Hepatocyte (in vitro differentiated cells): Measurements from ENCODE around the gene ALPK1. TPM values are rescaled to one million over a fixed set of nuclear protein-coding genes. Genes with fewer than 3 reads are reported as not detected.

ENCODE experiments used
- DNase-seq: peaks from one replicate; pipeline ENCODE4 v3.0.0-alpha.2; 2016; ENCODE audit warnings: low spot score
- H2AFZ ChIP-seq: fragments of 200-600 bp; sonication (generic); 2 replicates; pipeline ENCODE4 v1.6.0; 2016; ENCODE audit warnings: antibody characterized with exemption, mild to moderate bottlenecking
- H3K27ac ChIP-seq: fragments of 200-600 bp; sonication (generic); 2 replicates; pipeline ENCODE4 v1.5.1; 2016; ENCODE audit warnings: mild to moderate bottlenecking
- H3K27me3 ChIP-seq: fragments of 200-600 bp; sonication (generic); 2 replicates; pipeline ENCODE4 v1.6.1; 2016
- H3K36me3 ChIP-seq: fragments of 200-600 bp; sonication (generic); replicated peaks from 2 replicates; pipeline ENCODE4 v1.5.1; 2016; ENCODE audit warnings: low read depth; ENCODE audit not compliant: insufficient read depth
- H3K4me1 ChIP-seq: fragments of 200-600 bp; sonication (generic); 2 replicates; pipeline ENCODE4 v1.5.1; 2016; ENCODE audit warnings: mild to moderate bottlenecking, moderate library complexity; ENCODE audit not compliant: insufficient read depth
- H3K4me2 ChIP-seq: fragments of 200-600 bp; sonication (generic); 2 replicates; pipeline ENCODE4 v1.6.0; 2016
- H3K4me3 ChIP-seq: fragments of 200-600 bp; sonication (generic); 2 replicates; pipeline ENCODE4 v1.5.1; 2016; ENCODE audit warnings: mild to moderate bottlenecking
- H3K79me2 ChIP-seq: fragments of 200-600 bp; sonication (generic); 2 replicates; pipeline ENCODE4 v1.6.0; 2017; ENCODE audit warnings: mild to moderate bottlenecking
- H3K9me2 ChIP-seq: fragments of 200-600 bp; sonication (generic); replicated peaks from 2 replicates; pipeline ENCODE4 v1.6.0; 2017; ENCODE audit warnings: mild to moderate bottlenecking; ENCODE audit not compliant: insufficient read depth
- H3K9me3 ChIP-seq: fragments of 200-600 bp; sonication (generic); 2 replicates; pipeline ENCODE4 v1.5.1; 2016; ENCODE audit warnings: low read depth, mild to moderate bottlenecking
- H4K20me1 ChIP-seq: fragments of 200-600 bp; sonication (generic); 2 replicates; pipeline ENCODE4 v1.6.0; 2016; ENCODE audit warnings: mild to moderate bottlenecking; ENCODE audit not compliant: insufficient read depth, poor library complexity, severe bottlenecking
- CTCF ChIP-seq: fragments of 200-600 bp; sonication (generic); IDR thresholded peaks from 2 replicates; pipeline ENCODE4 v1.5.1; 2016; ENCODE audit warnings: antibody characterized with exemption, mild to moderate bottlenecking; ENCODE audit not compliant: poor library complexity
- EZH2 ChIP-seq: fragments of 200-600 bp; sonication (generic); IDR thresholded peaks from 2 replicates; pipeline ENCODE4 v1.6.1; 2016; ENCODE audit warnings: antibody characterized with exemption, mild to moderate bottlenecking, borderline replicate concordance
- EZH2phosphoT487 ChIP-seq: fragments of 200-600 bp; sonication (generic); IDR thresholded peaks from one replicate; pipeline ENCODE4 v1.6.1; 2018; ENCODE audit warnings: antibody characterized with exemption, mild to moderate bottlenecking, low read depth, moderate library complexity; ENCODE audit not compliant: unreplicated experiment, severe bottlenecking
- WGBS: methylation state at CpG from one replicate; pipeline ENCODE4 v1.1.6; 2016; ENCODE audit warnings: low lambda C conversion rate; ENCODE audit errors: missing lambda C conversion rate; 5-methylcytosine and 5-hydroxymethylcytosine counted together
- polyA plus RNA-seq: library from polyadenylated mRNA; unstranded; fragments of >200 nt; fragmentation: Nextera tagmentation; extraction: Ambion mirVana; gene quantifications from 2 replicates; pipeline ENCODE4 v1.2.1, GENCODE V29; 2016
- total RNA-seq: library from RNA; depleted of rRNA; stranded (reverse); fragments of >200 nt; gene quantifications from 2 replicates; pipeline ENCODE4 v1.2.3, GENCODE V29; 2014

The ALPK1 gene
- total and polyA plus RNA-seq, 2 experiments from 2014 or later: 7.1 to 16.6 TPM

DNA sequence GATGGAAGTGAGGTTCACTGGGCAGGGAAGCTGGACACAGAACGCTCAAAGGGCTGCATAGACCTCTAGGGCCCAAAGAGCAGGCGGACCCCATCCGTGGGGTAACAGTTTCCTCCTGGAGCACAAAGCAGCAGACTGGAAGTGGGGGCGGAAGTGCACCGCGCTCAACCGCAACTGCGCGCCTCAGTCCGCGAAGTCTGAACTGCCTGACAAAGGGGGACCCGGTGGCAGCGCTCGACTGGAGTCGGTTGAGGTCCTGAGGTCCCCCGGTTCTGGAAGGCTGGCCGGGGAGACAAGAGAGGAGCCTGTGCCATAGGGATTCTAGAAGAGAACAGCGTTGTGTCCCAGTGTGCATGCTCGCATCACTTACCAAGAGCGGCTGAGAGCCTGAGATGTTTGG is 58.5 kb downstream of the ALPK1 start:
- Histone ChIP-seq H3K4me3 (no peak overlapping the region), H3K9me2 (no peaks in the 10 kb centered on the region), H3K4me1 (no peaks in the 10 kb centered on the region), H3K27me3 (no peaks in the 10 kb centered on the region), H2AFZ (no peak overlapping the region), H4K20me1 (no peaks in the 10 kb centered on the region), H3K36me3 (no peaks in the 10 kb centered on the region), H3K4me2 (no peak overlapping the region), H3K27ac (no peak overlapping the region), H3K79me2 (no peaks in the 10 kb centered on the region), H3K9me3 (peaks cover 2% of the 10 kb centered on the region)
- TF ChIP-seq EZH2phosphoT487 (no peak), CTCF (no peak), EZH2 (no peak)
- WGBS: 96% methylated on average over 20 of the region's 20 CpGs
- no peak for DNase-seq

GRCh38 chr4:112357453-112357852 is 60.3 kb downstream of the ALPK1 start:
- Histone ChIP-seq H3K36me3 (no peaks in the 10 kb centered on the region), H3K4me2 (no peak overlapping the region), H3K4me1 (no peaks in the 10 kb centered on the region), H3K9me3 (peaks cover 4% of the 10 kb centered on the region), H3K27ac (no peak overlapping the region), H3K9me2 (no peaks in the 10 kb centered on the region), H2AFZ (no peak overlapping the region), H3K27me3 (no peaks in the 10 kb centered on the region), H3K79me2 (no peaks in the 10 kb centered on the region), H3K4me3 (no peak overlapping the region), H4K20me1 (no peaks in the 10 kb centered on the region)
- 98% methylated on average over 11 of the region's 11 CpGs for WGBS
- no peak for TF ChIP-seq CTCF
- TF ChIP-seq EZH2: no peak
- TF ChIP-seq EZH2phosphoT487: no peak
- no peak for DNase-seq

- Histone ChIP-seq H3K4me2 (no peak overlapping the region), H3K27me3 (no peaks in the 10 kb centered on the region), H3K36me3 (no peaks in the 10 kb centered on the region), H3K79me2 (no peaks in the 10 kb centered on the region), H4K20me1 (no peaks in the 10 kb centered on the region), H3K4me3 (no peak overlapping the region), H2AFZ (no peak overlapping the region), H3K27ac (no peak overlapping the region), H3K4me1 (no peaks in the 10 kb centered on the region), H3K9me2 (no peaks in the 10 kb centered on the region), H3K9me3 (peaks cover 8% of the 10 kb centered on the region)
- TF ChIP-seq EZH2phosphoT487: no peak
- TF ChIP-seq EZH2: no peak
- no peak for TF ChIP-seq CTCF
- no peak for DNase-seq
- 87% methylated on average over 14 of the region's 14 CpGs for WGBS
Measured at GRCh38 chr4:112357897-112358296, 60.7 kb downstream of the ALPK1 start.

DNA sequence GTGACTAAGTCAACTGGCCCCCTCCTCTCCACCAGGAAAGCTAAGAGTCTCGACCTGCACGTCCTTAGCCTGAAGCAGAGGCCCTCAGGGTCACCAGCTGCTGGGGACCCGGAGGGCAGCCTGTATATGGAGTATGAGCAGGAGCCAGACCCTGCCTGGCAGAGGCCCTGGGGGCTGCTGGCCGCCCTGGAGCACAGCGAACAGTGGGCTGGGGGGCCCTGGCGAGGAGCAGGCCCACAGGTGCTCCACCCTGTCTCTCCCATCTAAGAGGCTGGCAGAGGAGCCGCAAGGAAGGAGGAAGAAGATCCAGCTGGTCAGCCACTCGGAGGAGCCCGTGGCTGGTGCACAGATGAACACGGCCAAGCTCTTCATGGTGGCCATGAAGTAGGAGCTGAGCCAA is 61.2 kb downstream of the ALPK1 start:
- no peak for DNase-seq
- H3K9me3 ChIP-seq: peaks cover 9% of the 10 kb centered on the region
- H3K36me3 ChIP-seq: no peaks in the 10 kb centered on the region
- no peak overlapping the region for H3K27ac ChIP-seq
- no peaks in the 10 kb centered on the region for H3K79me2 ChIP-seq
- no peaks in the 10 kb centered on the region for H3K4me1 ChIP-seq
- H2AFZ ChIP-seq: no peak overlapping the region
- no peaks in the 10 kb centered on the region for H3K9me2 ChIP-seq
- no peaks in the 10 kb centered on the region for H4K20me1 ChIP-seq
- no peak overlapping the region for H3K4me2 ChIP-seq
- H3K27me3 ChIP-seq: no peaks in the 10 kb centered on the region
- WGBS: 94% methylated on average over 10 of the region's 10 CpGs
- H3K4me3 ChIP-seq: no peak overlapping the region
- TF ChIP-seq CTCF (no peak), EZH2 (no peak), EZH2phosphoT487 (no peak)
